T-helper 2 cell treated with Interferon-gamma antibody and Interleukin-4, amounts not matched to agents 100 ng/mL and 5 ng/mL, for 36 hours (primary cell): ENCODE data around the gene BHLHE23. TPM values are rescaled to one million over a fixed set of nuclear protein-coding genes. Genes with fewer than 3 reads are reported as not detected.

Experiments
- intact Hi-C: fragments of 100-400 bp; cut with micrococcal nuclease; formaldehyde crosslinking; loops from one replicate; pipeline ENCODE4 v1.15.1; 2023
- total RNA-seq: library from RNA; stranded (reverse); gene quantifications from 2 replicates; pipeline ENCODE4 v1.2.3, GENCODE V29; 2022

Gene BHLHE23
- total RNA-seq, 1 donor from 2014 or later = not detected

DNA sequence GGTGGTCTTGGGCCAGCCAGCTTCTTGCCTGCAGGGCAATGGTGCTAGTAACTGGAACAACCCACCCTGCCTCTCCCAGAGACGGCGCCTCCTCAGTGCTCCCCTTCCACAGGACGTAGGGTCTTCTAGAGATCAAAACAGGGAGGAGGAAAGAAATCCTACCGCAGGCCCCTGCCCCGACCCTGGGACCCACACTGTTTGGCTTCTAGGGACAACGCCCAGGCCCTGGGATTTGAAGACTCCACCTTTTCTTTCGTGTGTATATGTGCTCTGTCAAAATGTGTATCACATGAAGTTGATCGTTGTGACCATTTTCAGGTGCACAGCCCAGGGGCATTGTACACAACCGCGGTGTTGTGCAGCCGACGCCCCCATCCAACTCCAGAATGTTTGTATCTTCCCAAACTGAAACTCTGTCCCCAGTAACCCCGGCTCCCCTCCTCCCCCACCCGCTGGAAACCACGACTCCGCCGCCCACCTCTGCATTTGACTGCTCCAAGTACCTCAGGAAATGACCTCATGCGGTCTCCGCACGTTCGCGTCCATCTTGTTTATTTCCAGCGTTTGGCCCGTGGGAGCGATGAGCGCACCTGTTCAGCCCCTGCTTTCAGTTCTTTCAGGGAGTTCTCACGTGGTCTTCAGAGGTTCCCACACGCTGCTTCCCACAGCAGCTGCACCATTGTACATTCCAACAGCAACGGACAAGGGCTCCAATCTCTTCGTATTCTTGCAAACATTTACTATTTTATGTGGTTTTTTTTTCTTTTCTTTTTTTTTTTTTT lies 3.4 kb upstream of the BHLHE23 start:
- intact Hi-C loops = loop anchor here (1.0 to 2.0 kb wide), 3 partner anchors 38 to 110 kb away; no protein-coding TSS in a partner anchor

DNA sequence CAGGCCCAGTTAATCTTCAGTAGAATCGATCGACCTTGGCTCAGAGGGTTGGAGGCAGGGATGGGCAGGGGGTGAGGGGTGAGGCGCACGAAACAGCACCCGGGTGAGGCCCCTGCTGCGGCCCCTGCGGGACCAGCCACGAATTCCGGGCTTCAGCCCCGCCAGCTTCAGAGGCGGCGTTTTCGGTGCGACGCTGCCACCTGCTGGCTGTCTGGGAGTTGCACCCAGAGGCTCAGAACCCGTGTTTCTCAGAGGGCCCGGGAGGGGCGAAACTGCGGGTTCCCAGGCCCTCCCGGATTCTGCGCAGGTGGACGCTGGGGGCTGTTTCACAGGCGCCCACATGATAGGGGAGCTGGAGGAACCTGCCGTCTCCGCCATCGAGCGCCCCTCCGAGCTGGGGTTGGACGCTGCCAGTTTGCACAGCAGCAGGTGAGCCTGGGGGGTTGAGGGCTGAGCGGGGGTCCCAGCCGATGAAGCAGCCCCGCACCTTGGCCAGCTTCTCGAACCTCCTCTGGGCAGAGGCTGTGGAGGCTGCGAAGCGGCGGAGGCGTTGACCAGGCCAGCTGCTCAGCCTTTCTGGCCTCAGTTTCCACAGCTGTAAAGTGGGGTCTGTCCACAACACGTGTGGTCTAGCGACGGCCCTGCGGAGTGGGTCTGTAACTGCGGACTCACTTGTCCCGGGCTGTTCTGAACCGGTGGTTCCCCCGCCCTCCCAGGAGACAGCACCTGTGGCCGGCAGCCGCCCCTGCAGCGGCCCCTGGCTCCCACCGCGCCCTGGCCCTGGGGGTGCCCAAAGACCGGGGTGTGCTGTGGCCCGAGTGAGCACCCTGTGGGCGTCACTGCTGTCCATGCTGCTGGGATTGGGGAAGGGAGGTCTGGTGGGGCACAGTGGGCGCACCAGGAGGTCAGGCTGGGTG lies 2.5 kb upstream of the BHLHE23 start:
- intact Hi-C loops = loop anchor here (1.0 to 2.0 kb wide), 3 partner anchors 37 to 109 kb away; no protein-coding TSS in a partner anchor

DNA sequence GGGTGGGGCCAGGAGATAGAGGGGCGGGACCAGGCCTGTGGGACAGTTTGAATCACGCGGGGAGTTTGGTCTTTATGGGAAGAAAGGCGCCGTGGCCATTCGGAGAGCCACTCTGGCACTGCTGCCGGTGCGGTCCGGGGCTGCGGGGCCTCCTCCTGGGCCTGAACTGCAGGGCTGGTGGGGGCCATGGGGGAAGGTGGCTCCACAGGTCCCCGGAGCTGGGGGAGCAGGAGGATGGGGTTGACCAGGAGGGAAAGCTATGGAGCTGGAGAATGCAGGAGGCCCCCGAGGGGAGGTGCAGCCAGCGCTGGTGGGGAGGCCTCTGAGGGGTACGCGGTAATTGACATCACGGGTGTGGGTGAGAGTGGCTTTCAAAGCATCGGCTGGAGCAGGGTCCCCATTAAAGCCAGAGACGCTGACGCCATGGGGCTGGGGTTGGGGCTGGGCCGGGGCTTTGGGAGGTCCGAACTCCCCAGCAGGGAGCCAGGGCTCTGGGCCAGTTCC lies 1.8 kb upstream of the BHLHE23 start:
- intact Hi-C loops = loop anchor here (1.0 to 2.0 kb wide), 3 partner anchors 36 to 108 kb away; no protein-coding TSS in a partner anchor

DNA sequence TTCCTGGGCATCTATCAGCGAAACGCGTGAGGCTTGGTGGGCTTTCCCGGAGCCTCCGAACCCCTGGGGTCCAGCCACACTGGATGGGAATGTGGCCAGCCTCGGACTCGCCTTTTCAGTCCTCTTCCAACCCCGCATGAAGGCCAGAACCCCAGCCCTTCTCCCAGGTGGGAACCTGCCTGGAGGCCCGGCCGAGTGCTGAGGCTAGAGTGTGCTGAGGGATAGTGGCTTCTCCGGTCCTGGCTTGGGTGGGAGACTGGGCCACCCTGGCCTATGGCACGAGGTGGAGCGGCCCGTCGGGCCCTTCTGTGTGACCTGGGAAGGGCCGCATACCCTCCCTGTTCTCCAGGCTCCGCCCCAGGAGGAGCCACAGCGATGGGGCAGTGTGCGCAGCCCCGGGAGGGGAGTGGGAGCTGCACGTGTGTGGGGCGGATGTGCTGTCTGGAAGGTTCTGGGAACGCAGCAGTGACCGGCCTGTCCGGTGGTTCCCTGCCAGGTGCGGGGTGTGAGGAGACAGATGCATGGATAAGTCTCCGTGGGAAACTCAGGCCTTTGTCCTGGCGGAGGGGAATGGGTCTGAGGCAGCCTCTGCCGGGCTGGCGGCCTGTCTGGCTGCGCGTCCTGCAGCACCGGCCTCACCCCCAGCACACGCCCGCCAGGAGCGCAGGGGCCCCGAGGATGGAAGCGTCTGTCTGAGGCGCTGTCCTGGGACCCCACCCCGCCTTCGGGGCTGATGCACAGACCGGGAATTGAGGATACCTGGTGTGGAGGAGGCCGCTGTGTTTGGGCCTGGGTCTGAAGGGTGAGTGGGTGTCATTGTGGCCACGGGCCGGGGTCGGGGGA lies 1.1 kb upstream of the BHLHE23 start:
- intact Hi-C loops = loop anchor here (2.0 kb wide), 1 partner anchor 79 kb away; no protein-coding TSS in a partner anchor

DNA sequence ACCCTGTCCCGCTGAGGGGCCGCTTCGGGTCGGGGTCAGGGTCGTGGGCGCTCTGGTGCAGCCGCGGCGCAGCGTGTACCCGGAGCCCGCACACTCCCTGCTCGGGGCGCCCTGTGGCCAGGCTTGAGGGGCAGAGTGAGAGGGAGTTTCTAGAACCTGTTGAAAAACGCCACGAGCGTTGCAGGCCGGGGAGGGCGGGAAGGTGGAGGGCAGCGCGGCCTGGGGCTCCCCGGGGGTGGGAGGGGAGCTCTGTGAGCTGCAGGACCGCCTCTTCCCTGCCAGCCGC lies 539 bp upstream of the BHLHE23 start:
- intact Hi-C loops = no loop called here

DNA sequence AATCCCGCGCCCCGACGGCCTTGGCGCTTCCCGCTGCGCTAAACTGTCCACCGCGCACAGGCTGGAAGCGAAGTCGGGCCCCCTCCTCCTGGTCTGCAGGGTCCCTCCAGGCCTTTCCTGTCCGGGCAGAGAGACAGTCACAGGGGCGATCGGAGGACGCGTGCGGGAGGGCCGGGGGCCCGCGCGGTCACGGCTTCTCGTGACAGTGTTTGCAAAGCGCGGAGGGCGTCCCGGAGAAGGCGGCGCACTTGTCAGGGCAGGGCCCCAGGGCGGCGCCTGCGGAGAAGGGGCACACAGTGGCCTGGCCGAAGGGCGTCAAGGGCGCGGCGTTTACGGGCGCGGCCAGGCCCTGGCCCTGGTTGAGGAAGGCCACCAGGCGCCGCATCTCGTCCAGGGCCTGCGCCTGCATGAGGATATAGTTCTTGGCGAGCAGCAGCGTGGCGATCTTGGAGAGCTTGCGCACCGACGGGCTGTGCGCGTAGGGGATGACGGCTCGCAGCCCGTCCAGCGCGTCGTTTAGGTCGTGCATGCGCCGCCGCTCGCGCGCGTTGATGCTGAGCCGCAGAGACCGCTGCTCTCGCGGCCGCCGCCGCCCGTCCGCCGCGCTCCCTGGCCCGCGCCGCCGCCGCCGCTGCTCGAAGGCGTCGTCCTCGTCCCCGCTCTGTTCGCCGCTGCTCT lies 763 bp downstream of the BHLHE23 start:
- intact Hi-C loops = no loop called here

DNA sequence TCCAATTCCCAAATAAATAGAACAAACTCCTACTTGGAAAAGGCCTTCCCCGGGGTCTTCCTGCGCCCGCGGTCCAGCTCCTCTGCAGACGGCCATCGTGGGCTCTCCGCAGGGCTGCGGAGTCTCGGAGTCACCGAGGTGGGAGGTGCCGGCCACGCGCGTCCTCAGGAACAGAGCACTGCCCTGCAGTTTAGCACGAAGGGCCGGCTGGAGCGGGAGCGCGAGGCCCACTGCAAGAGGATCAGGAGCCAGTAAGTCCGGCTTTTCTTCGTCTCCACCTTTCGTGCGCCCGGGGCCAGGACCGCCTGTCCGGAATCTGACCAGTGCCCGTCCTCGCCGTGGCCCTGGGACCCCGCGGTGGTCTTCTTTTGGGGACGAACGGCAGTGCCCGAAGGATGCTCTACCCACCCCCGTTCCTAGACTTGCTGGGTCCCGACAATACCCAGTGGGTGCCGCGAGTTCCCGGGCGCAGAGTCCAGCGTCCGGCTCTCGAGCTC lies 1.4 kb downstream of the BHLHE23 start:
- intact Hi-C loops = no loop called here

DNA sequence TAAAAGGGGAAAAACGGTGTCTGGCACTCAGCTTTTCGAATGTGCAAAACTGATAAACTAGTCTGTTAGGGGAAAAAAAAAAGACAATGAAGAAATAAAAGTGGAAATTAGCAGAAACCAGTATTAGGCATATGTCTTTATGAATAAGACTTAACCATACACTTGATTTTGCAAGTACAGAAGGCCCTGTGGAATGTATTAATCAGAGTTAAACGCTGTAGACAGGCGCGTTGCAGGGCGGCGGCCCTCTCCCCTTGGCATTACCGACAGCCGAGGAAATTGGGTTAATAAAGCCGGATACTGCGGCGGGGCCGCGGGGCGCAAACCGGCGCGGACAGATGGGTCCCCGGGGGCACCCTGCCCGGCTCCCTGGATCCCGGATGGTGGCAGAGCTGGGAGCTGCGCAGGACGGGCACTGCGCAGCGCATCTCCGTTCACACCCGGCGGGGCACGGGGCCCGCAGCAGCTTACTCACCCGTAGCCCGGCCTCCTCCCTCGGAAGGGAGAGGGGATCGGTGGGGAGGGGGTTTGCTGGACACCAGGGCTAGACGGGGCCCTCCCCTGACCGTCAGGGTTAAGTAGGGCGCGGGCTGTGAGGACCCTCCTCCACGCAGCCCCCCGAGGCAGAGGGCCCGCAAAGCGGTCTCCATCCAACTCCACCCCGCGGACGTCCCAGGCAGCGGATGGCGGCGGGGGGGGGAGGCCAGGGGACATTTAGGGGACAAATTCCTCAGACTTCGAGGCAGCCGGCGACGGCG lies 2.0 kb downstream of the BHLHE23 start:
- intact Hi-C loops = no loop called here

DNA sequence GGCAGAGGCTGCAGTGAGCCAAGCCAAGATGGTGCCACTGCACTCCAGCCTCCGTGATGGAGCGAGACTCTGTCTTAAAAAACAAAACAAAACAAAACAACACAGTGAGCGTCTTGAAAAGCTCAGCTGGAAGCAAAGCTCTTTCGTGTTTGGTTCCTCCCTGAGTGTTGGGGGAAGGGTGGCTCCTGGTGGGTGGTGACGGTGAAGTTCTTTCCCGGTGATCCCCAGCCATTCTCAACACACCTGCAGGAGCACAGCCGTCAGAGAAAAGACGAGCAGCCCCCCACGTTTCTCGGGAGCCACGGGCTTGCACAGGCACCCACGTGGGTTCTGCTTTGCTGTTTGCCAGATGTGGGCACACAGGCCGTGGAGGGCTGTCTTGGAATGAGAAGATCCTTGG lies 3.2 kb downstream of the BHLHE23 start:
- intact Hi-C loops = no loop called here

DNA sequence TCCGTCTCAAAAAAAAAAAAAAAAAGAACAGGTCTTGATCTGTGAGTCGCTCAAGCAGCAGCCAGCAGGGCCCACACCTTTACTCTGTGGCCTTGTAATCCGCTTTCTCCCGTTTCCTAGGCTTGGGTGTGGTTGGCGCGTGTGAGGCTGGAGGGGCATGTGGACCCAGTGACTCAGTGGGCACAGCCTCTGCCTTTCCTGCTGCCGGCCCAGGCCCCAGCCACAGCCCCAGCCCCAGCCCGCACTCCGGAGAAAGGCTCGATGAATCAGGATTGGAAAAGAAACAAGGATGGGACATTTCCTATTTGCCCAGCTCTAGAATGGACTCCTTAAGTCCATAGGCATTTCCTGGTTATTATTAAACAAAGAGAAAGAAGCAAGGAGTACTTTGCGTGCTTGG lies 4.3 kb downstream of the BHLHE23 start:
- intact Hi-C loops = no loop called here

DNA sequence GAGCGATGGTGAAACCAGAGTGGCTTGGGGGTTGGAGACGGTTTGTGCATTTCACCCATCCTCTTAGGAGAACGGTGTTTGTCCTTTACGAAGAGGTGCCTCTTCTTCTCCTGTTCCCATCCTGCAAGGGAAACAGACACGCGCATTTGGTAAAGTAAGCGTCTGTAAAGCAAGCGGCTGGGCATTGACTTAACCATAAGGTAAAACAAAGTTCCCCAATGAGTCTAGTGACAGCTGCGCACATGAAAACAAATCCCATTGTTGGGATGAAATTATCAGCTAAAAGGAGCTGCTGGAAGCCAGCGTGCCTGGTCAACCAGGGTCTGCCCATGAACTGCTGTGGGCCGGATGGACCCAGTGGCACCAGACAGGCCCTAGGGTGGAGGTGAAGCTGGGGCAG lies 5.8 kb downstream of the BHLHE23 start:
- intact Hi-C loops = no loop called here

DNA sequence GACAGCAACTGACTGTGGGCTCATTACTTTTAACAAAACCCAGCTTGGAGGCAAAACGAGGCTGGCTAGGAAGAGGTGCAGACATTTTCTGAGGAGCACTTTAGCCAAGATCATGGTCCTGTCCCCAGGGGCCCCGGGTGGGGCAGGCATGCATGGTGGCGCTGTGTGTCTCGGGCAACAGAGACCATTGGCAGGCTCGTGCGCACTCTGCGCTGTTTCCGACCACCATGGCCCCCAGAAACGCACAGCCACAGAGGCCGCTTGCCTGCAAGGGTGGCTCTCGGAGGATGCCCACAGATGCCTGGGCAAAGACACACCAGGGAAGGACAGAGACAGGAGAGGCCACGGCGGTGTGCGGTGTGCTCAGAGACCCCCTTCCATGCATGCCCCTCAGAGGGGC lies 6.7 kb downstream of the BHLHE23 start:
- intact Hi-C loops = no loop called here

DNA sequence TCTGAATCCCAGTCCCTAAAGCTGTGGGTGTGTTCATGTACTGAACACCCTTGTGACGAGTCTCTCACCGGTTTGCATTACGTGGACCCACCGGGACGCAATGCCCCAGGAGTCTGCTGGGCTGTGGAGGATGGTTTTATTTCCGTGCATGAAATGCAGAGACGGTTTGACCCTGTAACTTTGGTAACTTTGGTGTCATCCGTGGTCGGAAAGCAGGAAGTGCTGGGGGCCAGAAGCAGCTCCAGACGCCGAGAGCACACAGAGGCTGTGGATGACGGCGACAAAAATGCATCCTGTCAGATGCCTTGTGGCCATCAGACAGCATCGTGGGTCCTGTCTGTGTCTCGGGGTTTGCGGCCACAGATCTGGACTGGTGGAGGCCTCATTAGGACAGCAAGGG lies 7.2 kb downstream of the BHLHE23 start:
- intact Hi-C loops = no loop called here

DNA sequence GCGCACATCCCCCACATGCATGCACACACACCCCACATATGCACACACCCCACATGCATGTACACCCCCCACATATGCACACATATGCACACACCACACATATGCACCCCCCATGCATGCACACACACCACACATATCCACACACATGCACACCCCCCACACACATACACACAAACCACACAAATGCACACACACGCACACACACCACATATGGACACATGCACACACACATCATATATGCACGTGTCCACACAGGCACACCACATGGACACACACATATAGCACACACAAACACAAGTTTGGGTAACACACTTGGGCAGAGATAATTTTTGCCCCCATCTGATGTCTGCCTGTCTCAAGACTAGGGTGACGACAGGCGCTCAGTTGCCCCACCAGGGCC lies 8.3 kb downstream of the BHLHE23 start:
- intact Hi-C loops = no loop called here

DNA sequence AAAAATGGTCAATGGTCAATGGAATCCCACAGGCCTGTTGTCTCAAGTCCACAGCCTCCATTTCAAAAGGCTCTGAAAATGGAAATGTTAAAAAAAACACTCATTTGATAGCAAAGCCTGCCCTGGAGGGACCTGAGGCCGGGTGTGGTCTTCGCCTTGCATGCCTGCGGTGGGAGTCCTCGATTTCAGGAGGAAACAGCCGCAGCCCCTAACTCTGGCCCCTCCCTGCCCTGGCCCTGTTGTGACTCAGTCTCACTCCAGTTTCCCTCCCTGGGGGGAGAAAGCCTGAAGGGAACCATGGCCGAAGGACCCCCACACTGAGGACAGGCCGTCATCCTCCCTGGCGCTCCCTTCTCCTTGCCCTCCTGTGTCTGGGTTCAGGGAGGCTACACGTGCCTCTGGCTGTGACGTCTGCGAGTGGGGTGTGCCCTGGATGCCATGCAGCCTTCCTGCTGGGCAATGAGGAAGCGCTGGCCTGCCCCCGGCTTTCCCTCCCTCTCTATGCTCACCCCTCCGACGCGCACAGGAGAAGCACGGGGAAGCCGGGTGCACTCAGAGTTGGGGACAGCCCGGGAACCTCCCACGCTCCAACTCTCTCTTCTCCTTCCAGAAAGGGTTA lies 9.2 kb downstream of the BHLHE23 start:
- intact Hi-C loops = no loop called here

DNA sequence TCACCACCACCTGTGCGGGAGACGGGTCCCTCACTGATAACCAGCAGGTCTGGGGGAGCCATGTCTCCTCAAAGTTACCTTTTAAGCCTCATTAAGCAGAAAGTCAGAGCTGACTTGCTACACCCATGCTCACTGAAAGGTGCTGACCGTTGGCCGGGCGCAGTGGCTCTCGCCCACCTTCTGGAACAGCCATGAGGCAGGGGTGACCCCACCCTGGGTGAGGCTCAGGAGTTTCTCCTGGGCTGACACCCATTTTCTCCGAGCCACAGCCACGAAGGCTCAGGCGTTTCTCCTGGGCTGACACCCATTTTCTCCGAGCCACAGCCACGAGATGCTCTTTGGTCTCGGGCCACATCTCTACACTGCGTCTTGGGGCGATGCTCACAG lies 10.2 kb downstream of the BHLHE23 start:
- intact Hi-C loops = no loop called here

DNA sequence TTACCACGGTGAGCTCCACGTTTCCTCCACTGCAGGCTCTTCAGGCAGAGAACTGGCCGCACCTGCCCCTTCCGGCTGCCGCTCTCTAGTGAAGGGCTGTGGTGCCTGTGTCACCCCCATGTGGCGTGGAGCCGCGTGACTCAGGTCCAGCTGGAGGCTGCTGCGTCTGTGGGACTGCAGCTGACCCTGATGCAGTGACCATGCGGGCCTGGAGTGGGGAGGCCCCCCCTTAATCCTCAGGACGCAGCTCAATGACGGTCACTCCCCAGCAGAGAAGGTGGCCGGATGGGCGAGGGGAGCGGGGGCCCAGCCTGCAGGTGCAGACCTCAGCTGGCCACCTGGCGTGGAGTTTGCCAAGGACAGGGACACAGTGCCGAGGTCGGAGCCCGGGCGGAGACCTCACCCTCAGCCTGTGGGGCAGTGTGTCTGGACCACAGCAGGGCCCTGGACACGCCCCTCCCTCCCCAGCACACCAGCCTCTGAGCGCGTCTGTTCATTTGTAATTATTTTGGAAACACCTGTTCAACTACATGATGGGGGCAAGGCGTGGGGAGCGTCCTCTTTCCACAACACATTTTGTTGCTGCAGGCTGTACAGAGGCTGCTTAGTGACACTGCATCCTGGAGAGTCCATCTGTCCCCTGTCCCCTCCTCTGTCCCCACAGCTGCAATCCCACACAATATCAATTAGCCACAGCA lies 10.7 kb downstream of the BHLHE23 start:
- intact Hi-C loops = no loop called here

DNA sequence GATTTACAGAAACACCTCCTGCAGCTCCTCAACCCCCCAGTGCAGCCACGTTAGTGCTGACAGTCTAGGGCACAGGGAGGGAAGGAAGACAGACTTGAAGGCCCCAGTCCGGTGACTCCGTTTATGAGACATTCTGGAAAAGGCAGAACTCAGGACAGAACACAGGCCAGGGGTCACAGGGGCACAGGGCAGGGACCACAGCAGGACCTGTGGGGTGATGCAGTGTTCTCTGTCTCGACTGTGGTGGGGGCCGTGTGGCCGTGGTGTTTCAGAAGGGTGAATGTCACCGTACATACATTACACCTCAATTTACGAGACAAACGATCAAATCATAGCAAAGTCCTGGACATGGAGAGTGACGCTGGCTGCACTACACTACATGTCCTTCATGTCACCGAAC lies 11.3 kb downstream of the BHLHE23 start:
- intact Hi-C loops = no loop called here

DNA sequence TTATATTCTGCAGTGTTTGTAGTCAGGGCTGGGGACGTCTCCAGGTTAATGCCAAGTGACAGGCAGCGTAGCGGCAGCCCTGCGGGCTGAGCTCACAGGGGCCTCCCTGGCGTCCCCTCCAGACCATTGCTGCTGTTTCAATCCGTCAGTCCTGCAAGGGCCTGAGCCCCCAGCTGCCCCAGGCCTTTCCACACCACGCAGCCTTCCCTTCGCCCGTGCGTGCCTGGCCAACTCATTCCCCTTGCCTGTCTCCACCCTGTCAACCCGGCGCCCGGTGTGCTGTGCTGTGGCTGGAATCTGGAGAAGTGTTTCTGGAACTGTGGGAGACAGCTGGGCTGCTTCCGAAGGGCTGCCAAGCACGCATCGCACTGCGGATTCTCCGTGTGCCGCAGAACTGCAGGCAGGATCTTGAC lies 11.9 kb downstream of the BHLHE23 start:
- intact Hi-C loops = no loop called here
